ENCODE results near the gene TPK1.

- TF ChIP-seq CHD2 (IDR thresholded peaks at IDR 0.05; ENCODE audit: low read length, partially characterized antibody): no peak
- TF ChIP-seq CTCF (IDR thresholded peaks at IDR 0.05): no peak
- TF ChIP-seq JUN (IDR thresholded peaks at IDR 0.05): no peak
- TF ChIP-seq ESRRA (IDR thresholded peaks at IDR 0.05; ENCODE audit: borderline replicate concordance, low read length): no peak
- no peak for TF ChIP-seq EP300 (IDR thresholded peaks at IDR 0.05)
- no peak for TF ChIP-seq HDAC2 (IDR thresholded peaks at IDR 0.05)
- TF ChIP-seq REST (IDR thresholded peaks at IDR 0.05): no peak
- no peak for TF ChIP-seq POLR2A (IDR thresholded peaks at IDR 0.05; ENCODE audit: low read length)
- TF ChIP-seq BCL3 (IDR thresholded peaks at IDR 0.05): no peak
- TF ChIP-seq CEBPB (IDR thresholded peaks at IDR 0.05): no peak
Observed at GRCh38 chr7:144853542-144853941, 17.7 kb upstream of the TPK1 start.
